Endothelial cell of umbilical vein (primary cell): ENCODE results near the gene MACROH2A1. TPM values are rescaled to one million over a fixed set of nuclear protein-coding genes. Genes with fewer than 3 reads are reported as not detected.

Experiments
- BruUV-seq: library from RNA; stranded (reverse); fragments of 400-500 nt; replicated peaks from 2 replicates; lab custom pipeline; 2021; lab: Mats Ljungman, UMichigan
- CTCF ChIA-PET: fragments of 300-600, 350-600 bp; sonication (Branson Sonifier 250); formaldehyde crosslinking; loops from one replicate; lab custom pipeline; 2021; ENCODE audit warnings: antibody characterized with exemption, inconsistent platforms; lab: Charles Lee
- POLR2A ChIA-PET: fragments of 300-600, 350-600 bp; sonication (Branson Sonifier 250); formaldehyde crosslinking; loops from one replicate; lab custom pipeline; 2021; ENCODE audit warnings: antibody characterized with exemption, inconsistent platforms; lab: Charles Lee
- DNase-seq: peaks from one replicate; pipeline ENCODE4 v3.0.0-alpha.2; 2011; ENCODE audit warnings: low read depth, low spot score
- FAIRE-seq: peaks from 2 replicates; lab custom pipeline; 2011; peaks lifted over from hg19 to GRCh38; lab: Jason Lieb, UNC
- H2AFZ ChIP-seq: 2 replicates; pipeline ENCODE4 v1.6.0; 2012; ENCODE audit warnings: low read depth, low read length, control low read depth, inconsistent platforms
- H3K27ac ChIP-seq: 2 replicates; pipeline ENCODE4 v1.5.1; 2011; ENCODE audit warnings: low read depth, mild to moderate bottlenecking, control low read depth, low read length, moderate library complexity; ENCODE audit not compliant: insufficient read depth
- H3K27me3 ChIP-seq, 2 experiments: 2 replicates each; pipeline versions ENCODE4 v1.6.0 to v1.6.1; 2011; ENCODE audit warnings: low read length in 2 of 2, mixed read lengths in 1 of 2; ENCODE audit not compliant: control insufficient read depth in 2 of 2, insufficient read depth in 2 of 2
- H3K36me3 ChIP-seq, 2 experiments: 2 replicates in 1 of 2; 3 replicates in 1 of 2; pipeline ENCODE4 v1.5.1; 2011; ENCODE audit warnings: low read length in 2 of 2, mild to moderate bottlenecking in 1 of 2, moderate library complexity in 1 of 2; ENCODE audit not compliant: control insufficient read depth in 2 of 2, insufficient read depth in 2 of 2; ENCODE audit errors: extremely low read depth in 1 of 2
- H3K4me1 ChIP-seq: 3 replicates; pipeline ENCODE4 v1.5.1; 2011; ENCODE audit warnings: mild to moderate bottlenecking, low read length; ENCODE audit not compliant: control insufficient read depth, insufficient read depth; ENCODE audit errors: extremely low read depth
- H3K4me2 ChIP-seq: 2 replicates; pipeline ENCODE4 v1.6.1; 2011; ENCODE audit warnings: low read length, control low read depth, mixed read lengths; ENCODE audit not compliant: insufficient read depth
- H3K4me3 ChIP-seq, 3 experiments: fragments of 200-600 bp in 1 of 3; sonication (generic), shearing (Covaris generic) in 1 of 3; replicated peaks in 1 of 3; 2 replicates each; pipeline ENCODE4 v1.5.1; 2011 to 2016; ENCODE audit warnings: control low read depth in 3 of 3, low read length in 3 of 3, mild to moderate bottlenecking in 2 of 3, inconsistent platforms in 1 of 3, low read depth in 1 of 3, moderate library complexity in 1 of 3; ENCODE audit not compliant: insufficient read depth in 1 of 3
- H3K79me2 ChIP-seq: 2 replicates; pipeline ENCODE4 v1.6.0; 2012; ENCODE audit warnings: low read length, inconsistent platforms; ENCODE audit not compliant: control insufficient read depth, insufficient read depth
- H3K9ac ChIP-seq: replicated peaks from 2 replicates; pipeline ENCODE3; 2011; ENCODE audit warnings: low read length, control low read depth; ENCODE audit not compliant: insufficient read depth; ENCODE audit errors: extremely low read depth
- H3K9me1 ChIP-seq: replicated peaks from 3 replicates; pipeline ENCODE4 v1.6.0; 2011; ENCODE audit warnings: mild to moderate bottlenecking, low read length; ENCODE audit not compliant: control insufficient read depth, insufficient read depth; ENCODE audit errors: extremely low read depth
- H3K9me3 ChIP-seq: replicated peaks from 2 replicates; pipeline ENCODE4 v1.5.1; 2012; ENCODE audit warnings: low read length, inconsistent platforms; ENCODE audit not compliant: control insufficient read depth, insufficient read depth
- H4K20me1 ChIP-seq: replicated peaks from 2 replicates; pipeline ENCODE3; 2011; ENCODE audit warnings: mild to moderate bottlenecking, low read length; ENCODE audit not compliant: control insufficient read depth, insufficient read depth; ENCODE audit errors: extremely low read depth
- EZH2 ChIP-seq: IDR thresholded peaks from 2 replicates; pipeline ENCODE4 v1.6.1; 2012; ENCODE audit warnings: borderline replicate concordance, low read depth, mild to moderate bottlenecking, moderate library complexity, low read length, inconsistent platforms; ENCODE audit not compliant: severe bottlenecking
- FOS ChIP-seq: IDR thresholded peaks from 2 replicates; pipeline ENCODE4 v1.6.1; 2011; ENCODE audit warnings: mild to moderate bottlenecking, low read length, moderate library complexity, borderline replicate concordance; ENCODE audit not compliant: insufficient read depth
- GATA2 ChIP-seq: IDR thresholded peaks from 2 replicates; pipeline ENCODE4 v1.7.0; 2011; ENCODE audit warnings: low read depth, mild to moderate bottlenecking, moderate library complexity, mixed read lengths, low read length; ENCODE audit not compliant: insufficient read length, insufficient read depth
- JUN ChIP-seq: IDR thresholded peaks from 2 replicates; pipeline ENCODE4 v1.6.1; 2011; ENCODE audit warnings: borderline replicate concordance, low read depth; ENCODE audit not compliant: insufficient read length, insufficient read depth
- MAX ChIP-seq: IDR thresholded peaks from 2 replicates; pipeline ENCODE4 v1.6.1; 2011; ENCODE audit not compliant: insufficient read depth, insufficient read length
- MYC ChIP-seq: IDR thresholded peaks from one replicate; pipeline ENCODE4 v1.6.1; 2011; ENCODE audit warnings: mild to moderate bottlenecking, low read depth, low read length
- POLR2A ChIP-seq: IDR thresholded peaks from 2 replicates; pipeline ENCODE4 v1.6.1; 2012; ENCODE audit warnings: low read depth, mild to moderate bottlenecking, control low read depth, low read length
- POLR2AphosphoS5 ChIP-seq: IDR thresholded peaks from 2 replicates; pipeline ENCODE4 v1.6.1; 2012; ENCODE audit warnings: low read depth, mild to moderate bottlenecking, control low read depth, low read length, moderate library complexity; ENCODE audit not compliant: insufficient read depth
- dilution Hi-C: fragments of 300-500 bp; cut with MboI; formaldehyde crosslinking; loops from one replicate; pipeline ENCODE4 v1.15.0; 2019; ENCODE audit warnings: low sequenced_read_pairs; ENCODE audit not compliant: extremely low pct_ligation_motif_present
- intact Hi-C: fragments of 100-400 bp; cut with micrococcal nuclease; formaldehyde crosslinking; loops from one replicate; pipeline ENCODE4 v1.10.0; 2022
- polyA plus RNA-seq, 4 experiments: library from polyadenylated mRNA; depleted of rRNA in 3 of 4; stranded (reverse) in 3 of 4; unstranded in 1 of 4; fragments of >200 nt; gene quantifications; 2 replicates each; pipeline versions ENCODE4 v1.2.1 to v1.2.3, GENCODE V29; 2011 to 2012; ENCODE audit warnings: missing spikeins in 1 of 4
- total RNA-seq: library from RNA; stranded (reverse); gene quantifications from 2 replicates; pipeline ENCODE4 v1.2.3, GENCODE V29; 2021
- TF ChIP-seq, protein P1 (sequence below), 2 donors: IDR thresholded peaks; 1 replicate in 1 of 2; 2 replicates in 1 of 2; pipeline ENCODE4 v1.5.1; 2011; ENCODE audit warnings: low read length in 2 of 2, mild to moderate bottlenecking in 2 of 2, moderate library complexity in 2 of 2, control low read depth in 1 of 2, inconsistent platforms in 1 of 2, low read depth in 1 of 2; ENCODE audit not compliant: insufficient read depth in 1 of 2; ENCODE audit errors: extremely low read depth in 1 of 2

MACROH2A1 gene
- total and polyA plus RNA-seq, 2 donors (not counting 3 experiments of a cell fraction or from before 2014, with no cell fraction given) = 89.3 to 147 TPM

DNA sequence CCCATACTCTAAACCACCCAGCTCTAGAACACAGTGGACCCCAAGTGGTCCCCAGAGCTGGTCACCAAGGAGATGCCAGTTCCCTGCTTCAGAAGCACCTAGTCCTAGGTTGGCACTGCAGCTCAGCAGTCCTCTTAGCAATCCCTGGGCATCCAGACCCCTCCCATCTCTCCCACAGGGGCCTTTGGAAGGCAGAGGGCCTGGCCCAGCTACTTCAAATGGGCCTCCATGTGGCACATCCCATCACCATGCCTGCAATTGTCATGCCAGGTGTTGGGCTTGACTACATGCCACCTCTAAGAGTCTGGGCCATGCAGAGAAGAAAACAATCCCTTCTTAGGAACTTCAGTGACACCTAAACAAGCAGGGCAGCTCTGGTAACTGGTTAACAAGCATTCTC lies 14.1 kb downstream of the MACROH2A1 start:
- Histone ChIP-seq H3K9me1 (no peaks in the 10 kb centered on the region), H3K79me2 (peaks cover 39% of the 10 kb centered on the region), H2AFZ (no peak overlapping the region), H3K27me3 (no peaks in the 10 kb centered on the region), H3K9me3 (no peaks in the 10 kb centered on the region), H4K20me1 (peaks cover 14% of the 10 kb centered on the region), H3K27ac (no peak overlapping the region), H3K4me1 (peaks cover 21% of the 10 kb centered on the region), H3K4me2 (no peak overlapping the region), H3K4me3 (no peak overlapping the region), H3K36me3 (peaks cover 18 to 21% of the 10 kb centered on the region in 2 experiments), H3K9ac (no peak overlapping the region)
- FAIRE-seq = no peak
- BruUV-seq = no TSS peak
- no peak for TF ChIP-seq EZH2
- no peak for TF ChIP-seq MAX
- no peak for TF ChIP-seq FOS
- TF ChIP-seq, protein P1, sequence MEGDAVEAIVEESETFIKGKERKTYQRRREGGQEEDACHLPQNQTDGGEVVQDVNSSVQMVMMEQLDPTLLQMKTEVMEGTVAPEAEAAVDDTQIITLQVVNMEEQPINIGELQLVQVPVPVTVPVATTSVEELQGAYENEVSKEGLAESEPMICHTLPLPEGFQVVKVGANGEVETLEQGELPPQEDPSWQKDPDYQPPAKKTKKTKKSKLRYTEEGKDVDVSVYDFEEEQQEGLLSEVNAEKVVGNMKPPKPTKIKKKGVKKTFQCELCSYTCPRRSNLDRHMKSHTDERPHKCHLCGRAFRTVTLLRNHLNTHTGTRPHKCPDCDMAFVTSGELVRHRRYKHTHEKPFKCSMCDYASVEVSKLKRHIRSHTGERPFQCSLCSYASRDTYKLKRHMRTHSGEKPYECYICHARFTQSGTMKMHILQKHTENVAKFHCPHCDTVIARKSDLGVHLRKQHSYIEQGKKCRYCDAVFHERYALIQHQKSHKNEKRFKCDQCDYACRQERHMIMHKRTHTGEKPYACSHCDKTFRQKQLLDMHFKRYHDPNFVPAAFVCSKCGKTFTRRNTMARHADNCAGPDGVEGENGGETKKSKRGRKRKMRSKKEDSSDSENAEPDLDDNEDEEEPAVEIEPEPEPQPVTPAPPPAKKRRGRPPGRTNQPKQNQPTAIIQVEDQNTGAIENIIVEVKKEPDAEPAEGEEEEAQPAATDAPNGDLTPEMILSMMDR (IDR thresholded peaks at IDR 0.05; ENCODE audit: extremely low read depth in 1 of 2, insufficient read depth in 1 of 2, low read depth in 1 of 2, low read length in 2 of 2) = no peak
- TF ChIP-seq GATA2 = no peak
- no peak for TF ChIP-seq POLR2AphosphoS5
- TF ChIP-seq JUN = no peak
- TF ChIP-seq POLR2A = no peak
- TF ChIP-seq MYC = no peak
- no peak for DNase-seq
- ChIA-PET POLR2A (no interaction called here), CTCF (interaction anchor here (1.2 to 1.4 kb wide), 2 partner anchors 8 to 10 kb away, joined by 3 read pairs; no protein-coding TSS in a partner anchor)
- dilution Hi-C loops (no loop called here), intact Hi-C loops (no loop called here)
